GM23338 (cell line): ENCODE measurements around the gene STX8. TPM values are rescaled to one million over a fixed set of nuclear protein-coding genes. Genes with fewer than 3 reads are reported as not detected.

ENCODE experiments used
- ATAC-seq: fragments of 200-7000 bp; cut with Tn5 transposase; 3 replicates; pipeline ENCODE4 v1.9.1; 2020
- DNase-seq: peaks from one replicate; pipeline ENCODE4 v3.0.0-alpha.2; 2015; ENCODE audit warnings: low spot score
- H2AFZ ChIP-seq: fragments of 200-600 bp; sonication (generic); 2 replicates; pipeline ENCODE4 v1.8.0; 2016; ENCODE audit warnings: antibody characterized with exemption, mild to moderate bottlenecking, moderate library complexity
- H3F3A ChIP-seq: fragments of 200-600 bp; sonication (generic); replicated peaks from 2 replicates; pipeline ENCODE4 v1.8.0; 2017; ENCODE audit warnings: antibody characterized with exemption, mixed run types, low read depth
- H3K27ac ChIP-seq: fragments of 200-600 bp; sonication (generic); 2 replicates; pipeline ENCODE4 v1.6.1; 2016; ENCODE audit warnings: low read depth
- H3K27me3 ChIP-seq: fragments of 200-600 bp; sonication (generic); 2 replicates; pipeline ENCODE4 v1.8.0; 2016; ENCODE audit warnings: mild to moderate bottlenecking, mixed run types, moderate library complexity; ENCODE audit not compliant: insufficient read depth
- H3K36me3 ChIP-seq: fragments of 200-600 bp; sonication (generic); 2 replicates; pipeline ENCODE4 v1.8.0; 2016; ENCODE audit warnings: mild to moderate bottlenecking; ENCODE audit not compliant: insufficient read depth
- H3K4me1 ChIP-seq: fragments of 200-600 bp; sonication (generic); 2 replicates; pipeline ENCODE4 v1.8.0; 2016; ENCODE audit warnings: mild to moderate bottlenecking, moderate library complexity; ENCODE audit not compliant: insufficient read depth
- H3K4me2 ChIP-seq: fragments of 200-600 bp; sonication (generic); 2 replicates; pipeline ENCODE4 v1.7.1; 2017; ENCODE audit warnings: mixed run types
- H3K4me3 ChIP-seq: fragments of 200-600 bp; sonication (generic); 2 replicates; pipeline ENCODE4 v1.6.1; 2016; ENCODE audit warnings: mixed run types
- H3K79me2 ChIP-seq: fragments of 200-600 bp; sonication (generic); replicated peaks from 2 replicates; pipeline ENCODE4 v1.8.0; 2017; ENCODE audit warnings: mild to moderate bottlenecking; ENCODE audit not compliant: insufficient read depth
- H3K9me2 ChIP-seq: fragments of 200-600 bp; sonication (generic); 2 replicates; pipeline ENCODE4 v1.8.0; 2017; ENCODE audit not compliant: insufficient read depth
- H4K20me1 ChIP-seq: fragments of 200-600 bp; sonication (generic); replicated peaks from 2 replicates; pipeline ENCODE4 v1.8.0; 2017; ENCODE audit warnings: mild to moderate bottlenecking; ENCODE audit not compliant: insufficient read depth
- H3K27ac Mint-ChIP-seq: 2 replicates; pipeline ENCODE4 v1.8.0; 2020; ENCODE audit warnings: inconsistent platforms, mild to moderate bottlenecking, moderate library complexity, mixed read lengths
- H3K27me3 Mint-ChIP-seq: 3 replicates; pipeline ENCODE4 v1.8.0; 2022; ENCODE audit warnings: low read depth, mild to moderate bottlenecking, moderate library complexity, mixed read lengths, inconsistent platforms; ENCODE audit not compliant: insufficient read depth, poor library complexity
- H3K36me3 Mint-ChIP-seq: 3 replicates; pipeline ENCODE4 v1.8.0; 2021; ENCODE audit warnings: low read depth, mild to moderate bottlenecking, inconsistent platforms, moderate library complexity, mixed read lengths
- H3K4me1 Mint-ChIP-seq: 3 replicates; pipeline ENCODE4 v1.8.0; 2020; ENCODE audit warnings: mild to moderate bottlenecking, inconsistent platforms, mixed read lengths
- H3K4me3 Mint-ChIP-seq: 3 replicates; pipeline ENCODE4 v1.8.0; 2021; ENCODE audit warnings: moderate library complexity, mild to moderate bottlenecking, inconsistent platforms, mixed read lengths
- H3K9me3 Mint-ChIP-seq: 3 replicates; pipeline ENCODE4 v1.8.0; 2020; ENCODE audit warnings: moderate library complexity, mild to moderate bottlenecking, inconsistent platforms, mixed read lengths
- CREB1 ChIP-seq: fragments of 250-450 bp; sonication (Bioruptor Pico); IDR thresholded peaks from 2 replicates; pipeline ENCODE4 v1.5.0; 2020; ENCODE audit warnings: low read depth, mild to moderate bottlenecking, moderate library complexity
- ETS1 ChIP-seq: IDR thresholded peaks from 2 replicates; pipeline ENCODE4 v1.6.1; 2016; ENCODE audit warnings: antibody characterized with exemption
- EZH2 ChIP-seq: fragments of 200-600 bp; sonication (generic); IDR thresholded peaks from one replicate; pipeline ENCODE4 v1.8.0; 2017; ENCODE audit warnings: antibody characterized with exemption, mild to moderate bottlenecking, low read depth; ENCODE audit not compliant: unreplicated experiment
- EZH2phosphoT487 ChIP-seq: fragments of 200-600 bp; sonication (generic); IDR thresholded peaks from one replicate; pipeline ENCODE4 v1.8.1; 2018; ENCODE audit warnings: antibody characterized with exemption; ENCODE audit not compliant: unreplicated experiment
- JUNB ChIP-seq: IDR thresholded peaks from one replicate; pipeline ENCODE4 v1.6.1; 2016; ENCODE audit warnings: antibody characterized with exemption; ENCODE audit not compliant: unreplicated experiment
- NANOG ChIP-seq: IDR thresholded peaks from 2 replicates; pipeline ENCODE4 v1.6.1; 2016; ENCODE audit warnings: antibody characterized with exemption, borderline replicate concordance
- POLR2AphosphoS5 ChIP-seq: IDR thresholded peaks from 2 replicates; pipeline ENCODE4 v1.6.1; 2016; ENCODE audit warnings: antibody characterized with exemption, low read depth
- STAT1 ChIP-seq: IDR thresholded peaks from one replicate; pipeline ENCODE4 v1.6.1; 2016; ENCODE audit warnings: antibody characterized with exemption; ENCODE audit not compliant: unreplicated experiment
- ZNF114 ChIP-seq: fragments of 250-450 bp; sonication (Bioruptor Pico); IDR thresholded peaks from 2 replicates; pipeline ENCODE4 v1.5.0; 2020; ENCODE audit warnings: mild to moderate bottlenecking, moderate library complexity
- ZNF331 ChIP-seq: fragments of 250-450 bp; sonication (Bioruptor Pico); IDR thresholded peaks from 2 replicates; pipeline ENCODE4 v1.5.0; 2020; ENCODE audit warnings: low read depth, mild to moderate bottlenecking, moderate library complexity
- ZNF462 ChIP-seq: fragments of 250-450 bp; sonication (Bioruptor Pico); IDR thresholded peaks from 2 replicates; pipeline ENCODE4 v1.5.0; 2020; ENCODE audit warnings: mild to moderate bottlenecking, moderate library complexity
- polyA plus RNA-seq: library from polyadenylated mRNA; unstranded; fragments of >200 nt; fragmentation: Nextera tagmentation; extraction: Ambion mirVana; gene quantifications from 2 replicates; pipeline ENCODE4 v1.2.1, GENCODE V29; 2016
- total RNA-seq: library from RNA; depleted of rRNA; stranded (reverse); fragments of >200 nt; shearing (Covaris generic); gene quantifications from 2 replicates; pipeline ENCODE4 v1.2.3, GENCODE V29; 2014
- TF ChIP-seq, protein P1 (sequence below): IDR thresholded peaks from one replicate; pipeline ENCODE4 v1.6.1; 2018; ENCODE audit warnings: antibody characterized with exemption; ENCODE audit not compliant: unreplicated experiment
- TF ChIP-seq, protein P2 (sequence below), 2 experiments: fragments of 200-600 bp in 1 of 2; sonication (generic) in 1 of 2; conservative IDR thresholded peaks; 2 replicates each; pipeline versions ENCODE4 v1.5.1 to v1.6.1; 2016 to 2017; ENCODE audit warnings: antibody characterized with exemption in 2 of 2, low read depth in 2 of 2, mild to moderate bottlenecking in 2 of 2, moderate library complexity in 1 of 2

Gene STX8
- total and polyA plus RNA-seq, 2 experiments from 2014 or later = 59.4 to 82.3 TPM

- no peaks in the 10 kb centered on the region for H3K79me2 ChIP-seq
- no peak overlapping the region for H3K4me3 ChIP-seq
- ATAC-seq (no peak), DNase-seq (no peak)
- Mint-ChIP-seq H3K9me3 (no peaks in the 10 kb centered on the region; the same call in 2 of the 3 replicates), H3K27ac (no peak overlapping the region), H3K27me3 (peaks cover 14% of the 10 kb centered on the region), H3K4me3 (no peak overlapping the region), H3K36me3 (no peaks in the 10 kb centered on the region), H3K4me1 (peaks cover 19% of the 10 kb centered on the region)
- H3K27ac ChIP-seq = no peak overlapping the region
- TF ChIP-seq EZH2 (no peak), STAT1 (no peak), JUNB (no peak), ZNF114 (CRISPR knock-in tag) (no peak), ETS1 (no peak), ZNF462 (CRISPR knock-in tag) (no peak), NANOG (no peak), CREB1 (CRISPR knock-in tag) (no peak), POLR2AphosphoS5 (no peak), ZNF331 (CRISPR knock-in tag) (no peak), EZH2phosphoT487 (no peak)
- TF ChIP-seq, protein P1, sequence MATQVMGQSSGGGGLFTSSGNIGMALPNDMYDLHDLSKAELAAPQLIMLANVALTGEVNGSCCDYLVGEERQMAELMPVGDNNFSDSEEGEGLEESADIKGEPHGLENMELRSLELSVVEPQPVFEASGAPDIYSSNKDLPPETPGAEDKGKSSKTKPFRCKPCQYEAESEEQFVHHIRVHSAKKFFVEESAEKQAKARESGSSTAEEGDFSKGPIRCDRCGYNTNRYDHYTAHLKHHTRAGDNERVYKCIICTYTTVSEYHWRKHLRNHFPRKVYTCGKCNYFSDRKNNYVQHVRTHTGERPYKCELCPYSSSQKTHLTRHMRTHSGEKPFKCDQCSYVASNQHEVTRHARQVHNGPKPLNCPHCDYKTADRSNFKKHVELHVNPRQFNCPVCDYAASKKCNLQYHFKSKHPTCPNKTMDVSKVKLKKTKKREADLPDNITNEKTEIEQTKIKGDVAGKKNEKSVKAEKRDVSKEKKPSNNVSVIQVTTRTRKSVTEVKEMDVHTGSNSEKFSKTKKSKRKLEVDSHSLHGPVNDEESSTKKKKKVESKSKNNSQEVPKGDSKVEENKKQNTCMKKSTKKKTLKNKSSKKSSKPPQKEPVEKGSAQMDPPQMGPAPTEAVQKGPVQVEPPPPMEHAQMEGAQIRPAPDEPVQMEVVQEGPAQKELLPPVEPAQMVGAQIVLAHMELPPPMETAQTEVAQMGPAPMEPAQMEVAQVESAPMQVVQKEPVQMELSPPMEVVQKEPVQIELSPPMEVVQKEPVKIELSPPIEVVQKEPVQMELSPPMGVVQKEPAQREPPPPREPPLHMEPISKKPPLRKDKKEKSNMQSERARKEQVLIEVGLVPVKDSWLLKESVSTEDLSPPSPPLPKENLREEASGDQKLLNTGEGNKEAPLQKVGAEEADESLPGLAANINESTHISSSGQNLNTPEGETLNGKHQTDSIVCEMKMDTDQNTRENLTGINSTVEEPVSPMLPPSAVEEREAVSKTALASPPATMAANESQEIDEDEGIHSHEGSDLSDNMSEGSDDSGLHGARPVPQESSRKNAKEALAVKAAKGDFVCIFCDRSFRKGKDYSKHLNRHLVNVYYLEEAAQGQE = no peak
- TF ChIP-seq, protein P2, sequence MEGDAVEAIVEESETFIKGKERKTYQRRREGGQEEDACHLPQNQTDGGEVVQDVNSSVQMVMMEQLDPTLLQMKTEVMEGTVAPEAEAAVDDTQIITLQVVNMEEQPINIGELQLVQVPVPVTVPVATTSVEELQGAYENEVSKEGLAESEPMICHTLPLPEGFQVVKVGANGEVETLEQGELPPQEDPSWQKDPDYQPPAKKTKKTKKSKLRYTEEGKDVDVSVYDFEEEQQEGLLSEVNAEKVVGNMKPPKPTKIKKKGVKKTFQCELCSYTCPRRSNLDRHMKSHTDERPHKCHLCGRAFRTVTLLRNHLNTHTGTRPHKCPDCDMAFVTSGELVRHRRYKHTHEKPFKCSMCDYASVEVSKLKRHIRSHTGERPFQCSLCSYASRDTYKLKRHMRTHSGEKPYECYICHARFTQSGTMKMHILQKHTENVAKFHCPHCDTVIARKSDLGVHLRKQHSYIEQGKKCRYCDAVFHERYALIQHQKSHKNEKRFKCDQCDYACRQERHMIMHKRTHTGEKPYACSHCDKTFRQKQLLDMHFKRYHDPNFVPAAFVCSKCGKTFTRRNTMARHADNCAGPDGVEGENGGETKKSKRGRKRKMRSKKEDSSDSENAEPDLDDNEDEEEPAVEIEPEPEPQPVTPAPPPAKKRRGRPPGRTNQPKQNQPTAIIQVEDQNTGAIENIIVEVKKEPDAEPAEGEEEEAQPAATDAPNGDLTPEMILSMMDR (conservative IDR thresholded peaks at IDR 0.05; ENCODE audit: low read depth in 2 of 2) = no peak
- no peak overlapping the region for H2AFZ ChIP-seq
- no peaks in the 10 kb centered on the region for H3K27me3 ChIP-seq
- H3K4me2 ChIP-seq = no peak overlapping the region
- H3K36me3 ChIP-seq = no peaks in the 10 kb centered on the region
- H4K20me1 ChIP-seq = no peaks in the 10 kb centered on the region
- H3F3A ChIP-seq = no peaks in the 10 kb centered on the region
- H3K4me1 ChIP-seq = no peaks in the 10 kb centered on the region; the same call in 1 of the 2 replicates
- no peaks in the 10 kb centered on the region for H3K9me2 ChIP-seq
Observed at GRCh38 chr17:9224485-9224884, 351.1 kb downstream of the STX8 start.
